HL-60/S4 treated with phorbol 12-myristate 13-acetate at 8.2 ng/mL for 4 days and 3 days (cell line): ENCODE measurements around the gene CCDC152.
"Not testable (repeated sequence)": the region's sequence is repeated elsewhere in the genome, so short reads cannot be mapped to it uniquely, and the experiment has no call there.

Source experiments
- in situ Hi-C: fragments of 300-500 bp; cut with MboI; formaldehyde crosslinking; loops from 2 replicates; pipeline ENCODE4 v1.15.0; 2022; ENCODE audit warnings: low sequenced_read_pairs

CCDC152 gene

GRCh38 chr5:42811591-42812446 is 55.2 kb downstream of the CCDC152 start, which contains the start of gene SELENOP:
TSS of gene SELENOP (minus strand) at chr5:42811892. CDS start at chr5:42808353, 3,539 bp downstream.
- in situ Hi-C loops, result no loop called here

GRCh38 chr5:42812620-42813019 is 56.0 kb downstream of the CCDC152 start:
- in situ Hi-C loops, result no loop called here

- in situ Hi-C loops, result no loop called here
These were observed 56.9 kb downstream of the CCDC152 start for GRCh38 chr5:42813533-42813932.

- in situ Hi-C loops, result not testable (repeated sequence)
These were observed 59.9 kb downstream of the CCDC152 start for GRCh38 chr5:42816546-42816945.

- in situ Hi-C loops, result no loop called here
These were observed 63.1 kb downstream of the CCDC152 start for GRCh38 chr5:42819745-42820144.

- in situ Hi-C loops, result no loop called here
These were observed 65.9 kb downstream of the CCDC152 start for GRCh38 chr5:42822548-42822947.

GRCh38 chr5:42824347-42824976 is 67.8 kb downstream of the CCDC152 start:
- in situ Hi-C loops, result no loop called here

- in situ Hi-C loops, result no loop called here
These were observed 69.0 kb downstream of the CCDC152 start for GRCh38 chr5:42825422-42826148.

GRCh38 chr5:42826757-42827515 is 70.3 kb downstream of the CCDC152 start:
- in situ Hi-C loops, result no loop called here

GRCh38 chr5:42828671-42829070 is 72.1 kb downstream of the CCDC152 start:
- in situ Hi-C loops, result no loop called here

GRCh38 chr5:42830924-42831323 is 74.3 kb downstream of the CCDC152 start:
- in situ Hi-C loops, result no loop called here

GRCh38 chr5:42832060-42832459 is 75.4 kb downstream of the CCDC152 start:
- in situ Hi-C loops, result no loop called here

- in situ Hi-C loops, result no loop called here
These were observed 79.6 kb downstream of the CCDC152 start for GRCh38 chr5:42836070-42836769.

GRCh38 chr5:42837601-42838000 is 81.0 kb downstream of the CCDC152 start:
- in situ Hi-C loops, result no loop called here

- in situ Hi-C loops, result no loop called here
These were observed 82.6 kb downstream of the CCDC152 start for GRCh38 chr5:42839196-42839595.

- in situ Hi-C loops, result no loop called here
These were observed 83.7 kb downstream of the CCDC152 start for GRCh38 chr5:42840269-42840668.

- in situ Hi-C loops, result no loop called here
These were observed 84.4 kb downstream of the CCDC152 start for GRCh38 chr5:42840842-42841567.

- in situ Hi-C loops, result no loop called here
These were observed 86.5 kb downstream of the CCDC152 start for GRCh38 chr5:42842921-42843641.
